ENCODE measurements around the gene LNPK.
"Not testable (repeated sequence)": the region's sequence is repeated elsewhere in the genome, so short reads cannot be mapped to it uniquely, and the experiment has no call there.

LNPK gene

DNA sequence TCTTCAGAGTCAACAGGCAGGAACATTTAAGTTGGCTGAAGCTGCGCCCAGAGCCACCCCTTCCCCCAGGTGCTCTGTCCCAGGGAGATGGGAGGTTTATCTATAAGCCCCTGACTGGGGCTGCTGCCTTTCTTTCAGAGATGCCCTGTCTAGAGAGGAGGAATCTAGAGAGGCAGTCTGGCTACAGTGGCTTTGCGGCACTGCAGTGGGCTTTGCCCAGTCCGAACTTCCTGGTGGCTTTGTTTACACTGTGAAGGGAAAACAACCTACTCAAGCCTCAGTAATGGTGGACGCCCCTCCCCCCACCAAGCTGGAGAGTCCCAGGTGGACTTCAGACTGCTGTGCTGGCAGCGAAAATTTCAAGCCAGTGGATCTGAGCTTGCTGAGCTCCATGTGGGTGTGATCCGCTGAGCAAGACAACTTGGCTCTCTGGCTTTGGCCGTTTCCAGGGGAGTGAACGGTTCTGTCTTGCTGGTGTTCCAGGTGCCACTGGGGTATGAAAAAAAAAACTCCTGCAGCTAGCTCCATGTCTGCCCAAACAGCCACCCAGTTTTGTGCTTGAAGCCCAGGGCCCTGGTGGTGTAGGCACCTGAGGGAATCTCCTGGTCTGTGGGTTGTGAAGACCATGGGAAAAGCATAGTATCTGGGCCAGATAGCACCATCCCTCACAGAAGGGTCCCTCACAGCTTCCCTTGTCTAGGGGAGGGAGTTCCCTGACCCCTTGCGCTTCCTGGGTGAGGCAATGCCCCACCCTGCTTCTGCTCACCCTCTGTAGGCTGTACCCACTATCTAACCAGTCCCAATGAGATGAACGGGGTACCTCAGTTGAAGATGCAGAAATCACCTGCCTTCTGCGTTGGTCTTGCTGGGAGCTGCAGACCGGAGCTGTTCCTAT, 88.0 kb downstream of the LNPK start:
- H3K9me3 ChIP-seq (ENCODE audit: control insufficient read depth in 2 of 2, low read length in 2 of 2); H3K27me3 ChIP-seq (ENCODE audit: control insufficient read depth in 1 of 2, insufficient read depth in 2 of 2, low read length in 2 of 2); H3K4me1 ChIP-seq (ENCODE audit: control insufficient read depth, insufficient read depth, low read length); H3K27ac ChIP-seq (ENCODE audit: low read length); H3K9ac ChIP-seq (ENCODE audit: low read length in 2 of 2); H3K4me3 ChIP-seq (ENCODE audit: low read length in 2 of 2); H3K36me3 ChIP-seq (ENCODE audit: control insufficient read depth in 2 of 2, insufficient read depth in 2 of 2, low read length in 2 of 2): not testable (repeated sequence)

DNA sequence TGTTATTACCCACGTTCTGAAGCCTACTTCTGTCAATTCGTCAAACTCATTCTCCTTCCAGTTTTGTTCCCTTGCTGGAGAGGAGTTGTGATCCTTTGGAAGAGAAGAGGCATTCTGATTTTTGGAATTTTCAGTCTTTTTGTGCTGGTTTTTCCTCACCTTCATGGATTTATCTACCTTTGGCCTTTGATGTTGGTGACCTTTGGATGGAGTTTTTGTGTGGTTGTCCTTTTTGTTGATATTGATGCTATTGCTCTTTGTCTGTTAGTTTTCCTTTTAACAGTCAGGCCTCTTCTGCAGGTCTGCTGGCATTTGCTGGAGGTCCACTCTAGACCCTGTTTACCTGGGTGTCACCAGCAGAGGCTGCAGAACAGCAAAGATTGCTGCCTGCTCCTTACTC, 88.8 kb downstream of the LNPK start:
- H3K27me3 ChIP-seq (ENCODE audit: control insufficient read depth in 1 of 2, insufficient read depth in 2 of 2, low read length in 2 of 2); H3K4me3 ChIP-seq (ENCODE audit: low read length in 2 of 2); H3K36me3 ChIP-seq (ENCODE audit: control insufficient read depth in 2 of 2, insufficient read depth in 2 of 2, low read length in 2 of 2); H3K27ac ChIP-seq (ENCODE audit: low read length); H3K9ac ChIP-seq (ENCODE audit: low read length in 2 of 2); H3K9me3 ChIP-seq (ENCODE audit: control insufficient read depth in 2 of 2, low read length in 2 of 2); H3K4me1 ChIP-seq (ENCODE audit: control insufficient read depth, insufficient read depth, low read length): not testable (repeated sequence)

DNA sequence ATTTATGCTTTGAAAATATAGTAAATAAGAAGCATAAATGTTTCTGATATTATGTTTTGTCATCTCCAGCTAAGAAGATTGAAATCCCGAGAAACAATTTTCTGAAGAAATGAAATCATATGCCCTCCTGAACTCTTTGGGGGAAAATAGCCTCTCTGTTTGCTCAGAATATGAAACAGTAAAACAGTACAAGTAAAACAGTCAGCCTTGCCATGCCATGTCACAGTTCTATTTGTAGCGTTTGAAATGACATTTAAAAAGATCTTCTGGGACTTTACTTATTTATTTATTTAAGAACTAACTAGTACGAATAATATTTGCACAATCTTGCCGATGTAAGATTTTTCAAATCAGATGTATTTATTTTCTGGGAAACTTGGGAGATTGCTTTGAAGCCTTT, 98.0 kb downstream of the LNPK start:
- Histone ChIP-seq H3K9ac (ENCODE audit: low read length in 2 of 2) (no peak overlapping the region), H3K4me3 (ENCODE audit: low read length in 2 of 2) (no peak overlapping the region), H3K9me3 (ENCODE audit: control insufficient read depth in 2 of 2, low read length in 2 of 2) (no peaks in the 10 kb centered on the region), H3K27me3 (ENCODE audit: control insufficient read depth in 1 of 2, insufficient read depth in 2 of 2, low read length in 2 of 2) (peaks cover 0 to 2% of the 10 kb centered on the region in 2 donors), H3K36me3 (ENCODE audit: control insufficient read depth in 2 of 2, insufficient read depth in 2 of 2, low read length in 2 of 2) (no peaks in the 10 kb centered on the region), H3K4me1 (ENCODE audit: control insufficient read depth, insufficient read depth, low read length) (no peaks in the 10 kb centered on the region), H3K27ac (ENCODE audit: low read length) (no peak overlapping the region)

DNA sequence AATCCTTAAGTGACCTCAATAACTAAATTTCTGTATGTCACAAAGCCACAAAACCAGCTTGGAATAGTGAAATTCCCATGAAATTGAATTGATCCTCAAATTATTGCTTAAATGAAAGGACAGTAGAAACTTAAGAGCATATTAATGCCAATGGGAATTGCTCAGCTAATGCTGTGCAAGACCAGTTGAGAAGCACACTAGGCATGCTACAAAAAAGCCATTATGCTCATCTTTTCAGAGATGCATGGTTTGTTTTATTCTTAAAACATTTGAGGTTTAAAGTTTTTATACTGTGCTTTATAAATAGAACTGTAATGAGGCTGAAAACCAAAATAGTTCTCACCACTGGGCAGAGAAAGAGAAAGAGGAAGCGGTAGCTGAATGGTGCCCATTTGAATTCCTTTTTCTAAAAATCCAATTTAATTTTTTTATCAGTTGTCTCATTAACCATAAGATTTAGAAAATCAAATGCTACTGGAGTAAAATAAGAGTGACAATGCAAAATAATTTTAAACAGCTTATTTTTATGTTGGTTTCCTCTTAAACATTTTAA, 98.6 kb downstream of the LNPK start:
- Histone ChIP-seq H3K4me3 (ENCODE audit: low read length in 2 of 2) (no peak overlapping the region), H3K9ac (ENCODE audit: low read length in 2 of 2) (no peak overlapping the region), H3K4me1 (ENCODE audit: control insufficient read depth, insufficient read depth, low read length) (no peaks in the 10 kb centered on the region), H3K36me3 (ENCODE audit: control insufficient read depth in 2 of 2, insufficient read depth in 2 of 2, low read length in 2 of 2) (no peaks in the 10 kb centered on the region), H3K27me3 (ENCODE audit: control insufficient read depth in 1 of 2, insufficient read depth in 2 of 2, low read length in 2 of 2) (peaks cover 0 to 2% of the 10 kb centered on the region in 2 donors), H3K9me3 (ENCODE audit: control insufficient read depth in 2 of 2, low read length in 2 of 2) (no peaks in the 10 kb centered on the region), H3K27ac (ENCODE audit: low read length) (no peak overlapping the region)

DNA sequence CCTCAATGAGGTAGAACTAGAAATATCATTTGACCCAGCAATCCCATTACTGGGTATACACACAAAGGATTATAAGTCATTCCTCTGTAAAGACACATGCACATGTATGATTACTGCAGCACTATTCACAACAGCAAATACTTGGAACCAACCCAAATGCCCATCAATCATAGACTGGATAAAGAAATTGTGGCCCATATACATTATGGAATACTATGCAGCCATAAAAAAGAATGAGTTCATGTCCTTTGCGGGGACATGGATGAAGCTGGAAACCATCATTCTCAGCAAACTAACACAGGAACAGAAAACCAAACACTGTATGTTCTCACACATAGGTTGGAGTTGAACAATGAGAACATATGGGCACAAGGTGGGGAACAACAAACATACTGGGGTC, 106.1 kb downstream of the LNPK start:
- not testable (repeated sequence) for H3K9ac ChIP-seq (ENCODE audit: low read length in 2 of 2); H3K4me3 ChIP-seq (ENCODE audit: low read length in 2 of 2); H3K9me3 ChIP-seq (ENCODE audit: control insufficient read depth in 2 of 2, low read length in 2 of 2); H3K4me1 ChIP-seq (ENCODE audit: control insufficient read depth, insufficient read depth, low read length); H3K27me3 ChIP-seq (ENCODE audit: control insufficient read depth in 1 of 2, insufficient read depth in 2 of 2, low read length in 2 of 2); H3K36me3 ChIP-seq (ENCODE audit: control insufficient read depth in 2 of 2, insufficient read depth in 2 of 2, low read length in 2 of 2); H3K27ac ChIP-seq (ENCODE audit: low read length)

DNA sequence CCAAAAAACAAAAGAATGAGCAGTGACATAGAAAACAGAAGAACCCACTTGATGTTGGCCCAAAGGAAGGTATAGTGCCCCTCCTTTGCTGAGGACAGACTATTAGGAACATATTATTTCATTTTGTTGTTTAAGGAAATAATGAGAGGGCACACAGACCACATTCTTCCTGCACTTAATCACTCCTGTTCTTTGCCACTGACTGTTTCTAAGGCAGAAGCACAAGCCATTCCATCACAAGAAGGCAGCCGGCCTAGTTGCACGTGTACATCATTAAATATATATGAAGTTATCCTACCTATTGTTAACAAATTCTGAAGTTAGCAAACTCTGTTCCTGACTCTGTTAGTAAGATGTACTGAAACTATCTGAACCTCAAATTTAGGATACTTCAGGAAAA, 110.0 kb downstream of the LNPK start:
- H3K4me1 ChIP-seq (ENCODE audit: control insufficient read depth, insufficient read depth, low read length): no peaks in the 10 kb centered on the region
- H3K4me3 ChIP-seq (ENCODE audit: low read length in 2 of 2): no peak overlapping the region
- H3K9ac ChIP-seq (ENCODE audit: low read length in 2 of 2): no peak overlapping the region
- H3K27me3 ChIP-seq (ENCODE audit: control insufficient read depth in 1 of 2, insufficient read depth in 2 of 2, low read length in 2 of 2): no peaks in the 10 kb centered on the region
- H3K27ac ChIP-seq (ENCODE audit: low read length): no peak overlapping the region
- H3K9me3 ChIP-seq (ENCODE audit: control insufficient read depth in 2 of 2, low read length in 2 of 2): no peaks in the 10 kb centered on the region
- no peaks in the 10 kb centered on the region for H3K36me3 ChIP-seq (ENCODE audit: control insufficient read depth in 2 of 2, insufficient read depth in 2 of 2, low read length in 2 of 2)

DNA sequence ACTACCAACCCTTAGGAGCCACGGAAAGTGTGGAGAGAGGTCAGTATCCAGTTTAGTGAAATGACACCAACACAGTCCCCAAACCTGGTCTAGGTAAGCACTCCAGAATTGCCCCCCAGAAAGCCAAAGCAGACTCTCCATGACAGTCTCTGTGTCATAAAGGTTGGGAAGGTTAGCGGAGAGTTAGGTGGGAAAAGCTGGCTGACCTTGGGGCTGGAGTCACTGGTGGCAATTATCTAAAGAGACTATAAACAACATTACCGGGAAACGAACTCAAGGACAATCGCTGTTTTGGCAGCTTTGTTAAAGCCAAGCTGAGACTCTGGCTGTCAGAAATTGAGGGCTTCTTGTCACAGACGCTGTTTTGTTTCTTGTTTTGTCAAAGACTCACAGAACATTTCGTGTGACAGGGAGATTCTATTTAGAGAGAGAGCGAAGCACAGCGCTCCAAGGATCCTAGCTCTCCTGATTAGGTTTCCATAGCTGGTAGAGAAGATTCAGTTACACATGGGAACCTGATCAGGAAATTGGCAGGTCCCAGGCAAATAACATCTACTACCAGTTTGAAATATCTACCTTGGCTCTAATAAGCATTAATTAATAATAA, 111.3 kb downstream of the LNPK start:
- H3K27ac ChIP-seq (ENCODE audit: low read length): no peak overlapping the region
- no peaks in the 10 kb centered on the region for H3K4me1 ChIP-seq (ENCODE audit: control insufficient read depth, insufficient read depth, low read length)
- no peak overlapping the region for H3K9ac ChIP-seq (ENCODE audit: low read length in 2 of 2)
- H3K9me3 ChIP-seq (ENCODE audit: control insufficient read depth in 2 of 2, low read length in 2 of 2): no peaks in the 10 kb centered on the region
- no peaks in the 10 kb centered on the region for H3K27me3 ChIP-seq (ENCODE audit: control insufficient read depth in 1 of 2, insufficient read depth in 2 of 2, low read length in 2 of 2)
- H3K4me3 ChIP-seq (ENCODE audit: low read length in 2 of 2): no peak overlapping the region
- H3K36me3 ChIP-seq (ENCODE audit: control insufficient read depth in 2 of 2, insufficient read depth in 2 of 2, low read length in 2 of 2): no peaks in the 10 kb centered on the region

DNA sequence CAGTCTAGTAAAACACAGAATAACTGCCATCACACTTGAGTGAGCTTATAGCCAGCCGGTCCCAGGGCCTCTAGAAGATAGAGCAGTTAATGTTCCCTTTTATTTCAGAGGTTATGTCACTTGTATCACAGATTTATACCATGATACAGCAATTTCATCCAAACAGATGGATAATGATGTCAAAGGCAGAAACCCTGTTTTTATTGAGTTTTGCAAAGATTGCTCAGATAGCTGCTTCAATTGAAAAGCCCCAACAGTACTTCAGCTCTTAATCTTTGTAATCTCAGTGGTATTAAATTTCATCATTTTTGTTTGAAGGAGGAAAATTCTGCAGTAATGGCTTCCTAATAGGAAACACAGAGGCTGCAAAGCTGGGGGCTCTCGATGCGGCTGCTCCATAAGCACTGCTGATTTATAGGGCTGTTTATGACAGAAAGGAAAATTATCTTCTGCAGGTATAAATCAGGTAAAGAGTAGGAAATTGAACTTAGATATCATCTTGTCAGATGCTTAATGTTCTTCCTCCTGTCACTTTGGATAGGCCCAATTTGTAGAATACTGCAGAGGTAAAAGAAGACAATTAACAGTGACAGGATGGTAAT, 112.3 kb downstream of the LNPK start:
- H3K27me3 ChIP-seq (ENCODE audit: control insufficient read depth in 1 of 2, insufficient read depth in 2 of 2, low read length in 2 of 2): no peaks in the 10 kb centered on the region
- no peak overlapping the region for H3K27ac ChIP-seq (ENCODE audit: low read length)
- H3K4me1 ChIP-seq (ENCODE audit: control insufficient read depth, insufficient read depth, low read length): no peaks in the 10 kb centered on the region
- H3K9me3 ChIP-seq (ENCODE audit: control insufficient read depth in 2 of 2, low read length in 2 of 2): no peaks in the 10 kb centered on the region
- H3K9ac ChIP-seq (ENCODE audit: low read length in 2 of 2): no peak overlapping the region
- H3K4me3 ChIP-seq (ENCODE audit: low read length in 2 of 2): no peak overlapping the region
- H3K36me3 ChIP-seq (ENCODE audit: control insufficient read depth in 2 of 2, insufficient read depth in 2 of 2, low read length in 2 of 2): no peaks in the 10 kb centered on the region

DNA sequence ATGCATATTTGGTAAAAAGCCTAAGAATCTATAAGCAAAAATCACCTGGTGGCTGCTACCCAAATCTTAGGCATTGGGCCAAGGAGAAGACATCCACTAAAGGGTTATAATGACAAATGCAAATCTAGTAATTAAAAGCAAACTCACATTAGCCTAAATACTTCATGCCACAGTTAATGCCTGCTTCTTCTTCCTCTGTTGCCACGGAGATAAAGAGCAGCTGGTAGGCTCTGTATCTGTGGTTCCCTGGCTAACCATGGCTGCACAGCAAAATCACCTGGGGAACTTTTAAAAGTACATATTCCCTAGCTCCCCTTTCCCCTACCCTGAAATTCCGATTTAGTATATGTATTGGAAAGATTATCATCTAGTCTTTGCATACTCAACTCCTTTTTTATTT, 114.3 kb downstream of the LNPK start:
- no peaks in the 10 kb centered on the region for H3K9me3 ChIP-seq (ENCODE audit: control insufficient read depth in 2 of 2, low read length in 2 of 2)
- no peak overlapping the region for H3K4me3 ChIP-seq (ENCODE audit: low read length in 2 of 2)
- no peaks in the 10 kb centered on the region for H3K27me3 ChIP-seq (ENCODE audit: control insufficient read depth in 1 of 2, insufficient read depth in 2 of 2, low read length in 2 of 2)
- no peak overlapping the region for H3K9ac ChIP-seq (ENCODE audit: low read length in 2 of 2)
- no peaks in the 10 kb centered on the region for H3K4me1 ChIP-seq (ENCODE audit: control insufficient read depth, insufficient read depth, low read length)
- H3K27ac ChIP-seq (ENCODE audit: low read length): no peak overlapping the region
- H3K36me3 ChIP-seq (ENCODE audit: control insufficient read depth in 2 of 2, insufficient read depth in 2 of 2, low read length in 2 of 2): no peaks in the 10 kb centered on the region

DNA sequence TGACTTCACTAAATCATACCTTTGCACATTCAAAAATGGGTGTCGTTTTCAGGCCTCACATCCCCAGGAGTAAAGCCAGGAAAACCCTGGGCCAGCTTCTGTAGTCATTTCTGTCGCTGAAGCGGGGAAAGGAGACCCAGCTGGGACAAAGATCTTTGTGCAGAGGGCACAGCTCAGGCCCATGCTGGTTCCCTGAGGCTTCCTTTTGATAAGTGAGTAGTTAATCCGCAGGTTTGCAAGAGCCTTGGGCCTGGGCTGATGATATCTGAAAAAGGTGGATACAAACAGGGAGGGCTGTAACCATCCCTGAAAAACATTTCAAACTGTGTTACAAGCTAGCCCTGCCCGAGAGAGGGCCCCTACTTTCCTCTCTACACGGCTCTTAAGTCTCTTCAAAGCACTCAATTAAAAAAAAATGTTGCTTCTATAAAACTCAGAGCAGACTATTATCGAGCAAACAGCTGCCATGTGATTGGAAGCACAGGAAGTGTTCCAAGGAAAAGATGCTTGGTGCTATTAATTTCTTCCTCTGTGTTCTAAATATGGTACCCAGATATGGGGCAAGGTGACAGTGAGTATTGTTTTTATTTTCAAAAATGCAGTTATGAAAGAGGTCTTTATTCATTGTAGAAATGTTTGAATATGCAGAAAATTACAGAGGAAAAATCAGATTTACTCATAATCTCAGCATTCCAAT, 117.2 kb downstream of the LNPK start:
- no peaks in the 10 kb centered on the region for H3K27me3 ChIP-seq (ENCODE audit: control insufficient read depth in 1 of 2, insufficient read depth in 2 of 2, low read length in 2 of 2)
- H3K4me1 ChIP-seq (ENCODE audit: control insufficient read depth, insufficient read depth, low read length): no peaks in the 10 kb centered on the region
- no peak overlapping the region for H3K9ac ChIP-seq (ENCODE audit: low read length in 2 of 2)
- H3K27ac ChIP-seq (ENCODE audit: low read length): no peak overlapping the region
- no peaks in the 10 kb centered on the region for H3K9me3 ChIP-seq (ENCODE audit: control insufficient read depth in 2 of 2, low read length in 2 of 2)
- H3K4me3 ChIP-seq (ENCODE audit: low read length in 2 of 2): no peak overlapping the region
- no peaks in the 10 kb centered on the region for H3K36me3 ChIP-seq (ENCODE audit: control insufficient read depth in 2 of 2, insufficient read depth in 2 of 2, low read length in 2 of 2)

Measured in stomach smooth muscle (tissue), 2 donors.